OCI-LY7 (cell line): ENCODE data around the gene LAMA4. TPM values are rescaled to one million over a fixed set of nuclear protein-coding genes. Genes with fewer than 3 reads are reported as not detected.
A peak's percentile ranks its signal among the peaks of the same experiment; 100 is the strongest.

Experiments
- Bru-seq: library from RNA; stranded (reverse); fragments of 400-500 nt; gene quantifications from one replicate; lab custom pipeline; 2021; lab: Mats Ljungman, UMichigan
- BruChase-seq, 2 experiments: library from RNA; stranded (reverse); fragments of 400-500 nt; gene quantifications; one replicate each; lab custom pipeline; 2021; lab: Mats Ljungman, UMichigan
- BruUV-seq: library from RNA; stranded (reverse); fragments of 400-500 nt; replicated peaks from 2 replicates; lab custom pipeline; 2021; lab: Mats Ljungman, UMichigan
- CTCF ChIA-PET: fragments of 300-600 bp; sonication (Branson Sonifier 250); formaldehyde crosslinking; loops from one replicate; lab custom pipeline; 2022; ENCODE audit warnings: antibody characterized with exemption; ENCODE audit not compliant: unreplicated experiment; lab: Charles Lee
- POLR2A ChIA-PET: fragments of 300-600 bp; sonication (Branson Sonifier 250); formaldehyde crosslinking; loops from one replicate; lab custom pipeline; 2022; ENCODE audit warnings: antibody characterized with exemption; lab: Charles Lee
- DNase-seq: peaks from one replicate; pipeline ENCODE4 v3.0.0-alpha.2; 2015; ENCODE audit warnings: low spot score
- H2AFZ ChIP-seq: fragments of 200-600 bp; sonication (generic), shearing (Covaris generic); 2 replicates; pipeline ENCODE4 v1.6.1; 2014; ENCODE audit warnings: mild to moderate bottlenecking, antibody characterized with exemption, low read length, moderate library complexity
- H3K27ac ChIP-seq: fragments of 200-600 bp; sonication (generic); 2 replicates; pipeline ENCODE4 v1.5.1; 2014; ENCODE audit warnings: mixed run types, low read depth, mild to moderate bottlenecking, moderate library complexity, low read length, inconsistent platforms; ENCODE audit not compliant: poor library complexity, severe bottlenecking
- H3K36me3 ChIP-seq: fragments of 200-600 bp; sonication (generic); 2 replicates; pipeline ENCODE4 v1.6.1; 2014; ENCODE audit warnings: mild to moderate bottlenecking, antibody characterized with exemption, low read length, moderate library complexity, mixed read lengths; ENCODE audit not compliant: insufficient read depth
- H3K4me1 ChIP-seq: fragments of 200-600 bp; sonication (generic); 2 replicates; pipeline ENCODE4 v1.5.1; 2014; ENCODE audit warnings: mild to moderate bottlenecking, low read length; ENCODE audit not compliant: insufficient read depth, poor library complexity, severe bottlenecking
- H3K4me2 ChIP-seq: fragments of 200-600 bp; sonication (generic); 2 replicates; pipeline ENCODE4 v1.6.1; 2014; ENCODE audit warnings: mild to moderate bottlenecking, low read length
- H3K4me3 ChIP-seq: fragments of 200-600 bp; sonication (generic); 2 replicates; pipeline ENCODE4 v1.5.1; 2014; ENCODE audit warnings: mild to moderate bottlenecking, low read depth, low read length; ENCODE audit not compliant: poor library complexity, severe bottlenecking
- H3K79me2 ChIP-seq: fragments of 200-600 bp; sonication (generic); 2 replicates; pipeline ENCODE4 v1.6.1; 2016; ENCODE audit warnings: low read depth, mild to moderate bottlenecking, low read length, moderate library complexity, mixed read lengths; ENCODE audit not compliant: insufficient read depth
- H3K9me2 ChIP-seq: fragments of 200-600 bp; sonication (generic); 2 replicates; pipeline ENCODE4 v1.6.1; 2016; ENCODE audit warnings: mild to moderate bottlenecking, low read length, mixed read lengths; ENCODE audit not compliant: insufficient read depth
- H3K9me3 ChIP-seq: fragments of 200-600 bp; sonication (generic); 2 replicates; pipeline ENCODE4 v1.6.1; 2014; ENCODE audit warnings: mild to moderate bottlenecking, mixed run types, low read length, mixed read lengths
- H4K20me1 ChIP-seq: fragments of 200-600 bp; sonication (generic); 2 replicates; pipeline ENCODE4 v1.6.1; 2014; ENCODE audit warnings: mild to moderate bottlenecking, antibody characterized with exemption, low read length, moderate library complexity, mixed read lengths; ENCODE audit not compliant: insufficient read depth
- EZH2phosphoT487 ChIP-seq: fragments of 200-600 bp; sonication (generic); IDR thresholded peaks from 2 replicates; pipeline ENCODE4 v1.6.1; 2018; ENCODE audit warnings: low read depth, borderline replicate concordance, mild to moderate bottlenecking, mixed run types, antibody characterized with exemption, low read length, moderate library complexity, mixed read lengths
- intact Hi-C: fragments of 100-400 bp; cut with micrococcal nuclease; formaldehyde crosslinking; loops from one replicate; pipeline ENCODE4 v1.10.0; 2022; ENCODE audit not compliant: unreplicated experiment
- long read RNA-seq: library from polyadenylated mRNA; stranded (forward); transcript quantifications from one replicate; pipeline ENCODE4 v2.0.0, GENCODE V29; 2022
- total RNA-seq, 2 experiments: library from RNA; depleted of rRNA in 1 of 2; stranded (reverse); fragments of >200 nt in 1 of 2; shearing (Covaris generic) in 1 of 2; gene quantifications; 2 replicates each; pipeline ENCODE4 v1.2.3, GENCODE V29; 2014 to 2022
- TF ChIP-seq, protein P1 (sequence below): fragments of 200-600 bp; sonication (generic); conservative IDR thresholded peaks from 2 replicates; pipeline ENCODE4 v1.5.1; 2014; ENCODE audit warnings: mild to moderate bottlenecking, antibody characterized with exemption, low read length, moderate library complexity, mixed read lengths

Gene LAMA4, protein sequence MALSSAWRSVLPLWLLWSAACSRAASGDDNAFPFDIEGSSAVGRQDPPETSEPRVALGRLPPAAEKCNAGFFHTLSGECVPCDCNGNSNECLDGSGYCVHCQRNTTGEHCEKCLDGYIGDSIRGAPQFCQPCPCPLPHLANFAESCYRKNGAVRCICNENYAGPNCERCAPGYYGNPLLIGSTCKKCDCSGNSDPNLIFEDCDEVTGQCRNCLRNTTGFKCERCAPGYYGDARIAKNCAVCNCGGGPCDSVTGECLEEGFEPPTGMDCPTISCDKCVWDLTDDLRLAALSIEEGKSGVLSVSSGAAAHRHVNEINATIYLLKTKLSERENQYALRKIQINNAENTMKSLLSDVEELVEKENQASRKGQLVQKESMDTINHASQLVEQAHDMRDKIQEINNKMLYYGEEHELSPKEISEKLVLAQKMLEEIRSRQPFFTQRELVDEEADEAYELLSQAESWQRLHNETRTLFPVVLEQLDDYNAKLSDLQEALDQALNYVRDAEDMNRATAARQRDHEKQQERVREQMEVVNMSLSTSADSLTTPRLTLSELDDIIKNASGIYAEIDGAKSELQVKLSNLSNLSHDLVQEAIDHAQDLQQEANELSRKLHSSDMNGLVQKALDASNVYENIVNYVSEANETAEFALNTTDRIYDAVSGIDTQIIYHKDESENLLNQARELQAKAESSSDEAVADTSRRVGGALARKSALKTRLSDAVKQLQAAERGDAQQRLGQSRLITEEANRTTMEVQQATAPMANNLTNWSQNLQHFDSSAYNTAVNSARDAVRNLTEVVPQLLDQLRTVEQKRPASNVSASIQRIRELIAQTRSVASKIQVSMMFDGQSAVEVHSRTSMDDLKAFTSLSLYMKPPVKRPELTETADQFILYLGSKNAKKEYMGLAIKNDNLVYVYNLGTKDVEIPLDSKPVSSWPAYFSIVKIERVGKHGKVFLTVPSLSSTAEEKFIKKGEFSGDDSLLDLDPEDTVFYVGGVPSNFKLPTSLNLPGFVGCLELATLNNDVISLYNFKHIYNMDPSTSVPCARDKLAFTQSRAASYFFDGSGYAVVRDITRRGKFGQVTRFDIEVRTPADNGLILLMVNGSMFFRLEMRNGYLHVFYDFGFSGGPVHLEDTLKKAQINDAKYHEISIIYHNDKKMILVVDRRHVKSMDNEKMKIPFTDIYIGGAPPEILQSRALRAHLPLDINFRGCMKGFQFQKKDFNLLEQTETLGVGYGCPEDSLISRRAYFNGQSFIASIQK (N-terminal part only)
- total RNA-seq (2014; rRNA removed; shearing (Covaris generic)) (not detected in 2 replicates), total RNA-seq (2022) (not detected in 2 replicates), Bru-seq, nascent RNA (percentile 7 among the genes with signal in this experiment), BruChase-seq, experiment 1, labeled RNA remaining after a 6-hour chase (percentile 1 among the genes with signal in this experiment), BruChase-seq, experiment 2, labeled RNA remaining after a 2-hour chase (percentile 4 among the genes with signal in this experiment)
- long read RNA-seq, result 0 reads

DNA sequence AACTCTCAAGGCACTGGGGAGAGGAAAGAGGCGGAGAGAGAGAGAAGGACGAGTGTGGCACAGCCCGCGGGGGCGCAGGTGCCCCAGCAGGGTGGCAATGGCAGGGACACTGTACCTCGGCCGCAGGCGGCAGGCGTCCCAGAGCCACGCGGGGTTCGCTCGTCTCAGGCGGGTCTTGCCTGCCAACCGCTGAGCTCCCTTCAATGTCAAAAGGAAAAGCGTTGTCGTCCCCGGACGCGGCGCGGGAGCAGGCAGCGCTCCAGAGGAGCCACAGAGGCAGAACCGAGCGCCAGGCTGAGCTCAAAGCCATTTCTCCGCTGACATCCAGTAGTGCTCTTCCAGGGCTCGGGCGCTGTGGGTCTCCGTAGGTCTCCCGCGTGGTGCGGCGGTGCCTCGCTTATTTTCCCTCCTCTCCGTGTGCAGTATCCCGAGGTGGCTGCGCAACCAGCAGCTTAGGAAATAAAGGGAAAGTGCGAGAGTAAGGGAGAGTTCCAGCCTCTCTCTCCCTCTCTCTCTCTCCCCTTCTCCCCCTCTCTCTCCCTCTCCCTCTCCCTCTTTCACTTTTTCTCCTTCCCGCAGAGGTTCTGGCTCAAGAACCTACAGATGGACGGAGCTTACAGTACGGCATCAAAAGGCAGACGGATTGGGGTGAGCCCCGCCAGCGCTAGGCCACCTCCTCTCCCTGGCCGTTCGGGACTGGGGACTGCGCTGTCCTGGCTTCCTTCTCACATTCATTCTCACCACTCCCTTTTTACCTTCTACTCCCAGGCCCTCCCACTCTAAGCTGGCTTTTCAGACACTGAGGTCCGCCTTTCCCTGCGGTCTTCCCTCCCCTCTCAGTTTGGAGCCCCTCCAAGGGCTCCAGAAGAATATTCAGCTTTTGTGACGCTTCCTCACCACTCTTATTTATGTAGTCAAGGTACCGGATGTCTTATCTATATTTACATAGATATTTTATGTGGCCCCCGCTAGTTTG lies at the start of gene LAMA4:
Gene LAMA4, minus strand, starts transcription at position 727 of the 976 bp plus-strand sequence. Its CDS starts 417 bp downstream, at position 310.
- no peak within 1 kb of the TSS for H3K4me3 ChIP-seq
- ChIA-PET POLR2A (no interaction called here), CTCF (no interaction called here)
- H4K20me1 ChIP-seq, result no peaks in the 10 kb centered on the region
- no TSS peak for BruUV-seq
- intact Hi-C loops, result no loop called here
- H3K4me1 ChIP-seq, result no peaks in the 10 kb centered on the region
- H3K27ac ChIP-seq, result no peak within 1 kb of the TSS
- no peaks in the 10 kb centered on the region for H3K9me2 ChIP-seq
- no peak within 1 kb of the TSS for H2AFZ ChIP-seq
- no peak for TF ChIP-seq EZH2phosphoT487
- TF ChIP-seq, protein P1, sequence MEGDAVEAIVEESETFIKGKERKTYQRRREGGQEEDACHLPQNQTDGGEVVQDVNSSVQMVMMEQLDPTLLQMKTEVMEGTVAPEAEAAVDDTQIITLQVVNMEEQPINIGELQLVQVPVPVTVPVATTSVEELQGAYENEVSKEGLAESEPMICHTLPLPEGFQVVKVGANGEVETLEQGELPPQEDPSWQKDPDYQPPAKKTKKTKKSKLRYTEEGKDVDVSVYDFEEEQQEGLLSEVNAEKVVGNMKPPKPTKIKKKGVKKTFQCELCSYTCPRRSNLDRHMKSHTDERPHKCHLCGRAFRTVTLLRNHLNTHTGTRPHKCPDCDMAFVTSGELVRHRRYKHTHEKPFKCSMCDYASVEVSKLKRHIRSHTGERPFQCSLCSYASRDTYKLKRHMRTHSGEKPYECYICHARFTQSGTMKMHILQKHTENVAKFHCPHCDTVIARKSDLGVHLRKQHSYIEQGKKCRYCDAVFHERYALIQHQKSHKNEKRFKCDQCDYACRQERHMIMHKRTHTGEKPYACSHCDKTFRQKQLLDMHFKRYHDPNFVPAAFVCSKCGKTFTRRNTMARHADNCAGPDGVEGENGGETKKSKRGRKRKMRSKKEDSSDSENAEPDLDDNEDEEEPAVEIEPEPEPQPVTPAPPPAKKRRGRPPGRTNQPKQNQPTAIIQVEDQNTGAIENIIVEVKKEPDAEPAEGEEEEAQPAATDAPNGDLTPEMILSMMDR, result no peak
- no peak within 1 kb of the TSS for H3K4me2 ChIP-seq
- no peaks in the 10 kb centered on the region for H3K36me3 ChIP-seq
- no peak for DNase-seq
- no peaks in the 10 kb centered on the region for H3K79me2 ChIP-seq
- H3K9me3 ChIP-seq, result no peaks in the 10 kb centered on the region

DNA sequence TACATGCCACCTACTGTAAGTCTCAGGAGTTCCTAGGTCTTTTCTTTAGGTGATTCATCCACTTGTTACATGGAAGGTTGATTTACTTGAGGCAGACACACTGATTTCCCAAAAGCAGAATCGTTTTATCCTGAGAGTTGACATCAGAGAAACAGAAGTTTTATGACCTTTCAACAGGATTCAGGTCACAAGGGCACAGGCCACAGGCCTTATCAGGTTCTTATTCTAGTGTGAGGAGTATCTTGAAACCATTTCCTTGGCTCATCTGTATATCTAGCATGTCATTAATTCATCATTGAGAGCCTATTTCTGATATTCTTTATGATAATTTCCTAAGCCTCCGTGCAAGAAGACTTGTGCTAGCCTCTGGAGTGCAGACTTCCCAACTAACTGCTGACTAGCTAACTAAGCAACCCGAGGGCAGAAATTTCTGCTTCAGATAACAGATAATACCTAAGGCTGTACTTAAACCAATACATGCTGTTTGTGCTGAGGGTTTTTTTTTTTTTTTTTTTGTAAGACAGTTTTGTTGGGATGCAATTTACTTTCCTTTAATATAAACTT lies 47.9 kb upstream of the LAMA4 start:
- no peaks in the 10 kb centered on the region for H3K79me2 ChIP-seq
- no peak for DNase-seq
- no peaks in the 10 kb centered on the region for H3K9me2 ChIP-seq
- no peak overlapping the region for H3K27ac ChIP-seq
- no peak overlapping the region for H3K4me3 ChIP-seq
- H2AFZ ChIP-seq, result no peak overlapping the region
- no peak for TF ChIP-seq EZH2phosphoT487
- TF ChIP-seq, protein P1, result no peak
- no TSS peak for BruUV-seq
- H3K4me2 ChIP-seq, result no peak overlapping the region
- POLR2A ChIA-PET, result no interaction called here
- H4K20me1 ChIP-seq, result no peaks in the 10 kb centered on the region
- H3K9me3 ChIP-seq, result no peaks in the 10 kb centered on the region
- H3K4me1 ChIP-seq, result no peaks in the 10 kb centered on the region
- no peaks in the 10 kb centered on the region for H3K36me3 ChIP-seq
- CTCF ChIA-PET, result no interaction called here
- intact Hi-C loops, result no loop called here
